ENCODE measurements around the gene MACIR. TPM values are rescaled to one million over a fixed set of nuclear protein-coding genes. Genes with fewer than 3 reads are reported as not detected.

The MACIR gene
- total and polyA plus RNA-seq, 2 of the 13 experiments (the other 11 are each of a cell fraction or from before 2014, with no cell fraction given), result 2.4 to 4.4 TPM

GRCh38 chr5:103315455-103315854, 56.9 kb downstream of the MACIR start:
- in situ Hi-C loops (cut with HindIII; ENCODE audit: extremely low pct_ligation_motif_present, low pct_unique_long_range_greater_than_20kb) (no loop called here), intact Hi-C loops (cut with micrococcal nuclease; ENCODE audit: unreplicated experiment) (no loop called here)
- POLR2A ChIA-PET, result no interaction called here
- Histone ChIP-seq H3K9ac (ENCODE audit: insufficient read depth, low read depth, low read length) (no peak overlapping the region), H3K79me2 (ENCODE audit: insufficient read depth, low read length) (no peaks in the 10 kb centered on the region), H3K9me3 (ENCODE audit: low read length) (no peaks in the 10 kb centered on the region), H3K4me3 (replicated peaks in 1 of 3; ENCODE audit: insufficient read depth in 1 of 3, low read depth in 2 of 3, low read length in 3 of 3) (no peak overlapping the region), H4K20me1 (ENCODE audit: insufficient read depth, low read length) (no peaks in the 10 kb centered on the region), H3K4me2 (ENCODE audit: low read depth, low read length) (no peak overlapping the region), H3K27me3 (ENCODE audit: control insufficient read depth in 1 of 2, insufficient read depth in 2 of 2, low read length in 2 of 2) (no peaks in the 10 kb centered on the region), H3K4me1 (ENCODE audit: insufficient read depth, low read length) (no peaks in the 10 kb centered on the region), H2AFZ (ENCODE audit: low read length) (no peak overlapping the region), H3K27ac (ENCODE audit: extremely low read length, insufficient read depth, low read length) (no peak overlapping the region), H3K36me3 (replicated peaks in 1 of 2; ENCODE audit: control insufficient read depth in 1 of 2, insufficient read depth in 2 of 2, low read length in 2 of 2) (no peaks in the 10 kb centered on the region)
- 64% methylated on average over 3 of the region's 3 CpGs for WGBS (ENCODE audit: low lambda C conversion rate)
- DNase-seq (ENCODE audit: low spot score) (no peak), ATAC-seq (no peak), FAIRE-seq (no peak)
- no TSS peak for BruUV-seq (replicated peaks)
- CTCF ChIA-PET (ENCODE audit: low intra/inter-chr PET ratio, low total read pairs), result no interaction called here
- no peak for TF ChIP-seq ARHGAP35 (CRISPR knock-in tag; IDR thresholded peaks at IDR 0.05; ENCODE audit: borderline replicate concordance)
- no peak for TF ChIP-seq HOXA7 (CRISPR knock-in tag; IDR thresholded peaks at IDR 0.05)
- TF ChIP-seq RXRB (CRISPR knock-in tag; IDR thresholded peaks at IDR 0.05; ENCODE audit: borderline replicate concordance), result no peak
- TF ChIP-seq BRD4 (CRISPR knock-in tag; IDR thresholded peaks at IDR 0.05), result no peak
- TF ChIP-seq, protein P1, sequence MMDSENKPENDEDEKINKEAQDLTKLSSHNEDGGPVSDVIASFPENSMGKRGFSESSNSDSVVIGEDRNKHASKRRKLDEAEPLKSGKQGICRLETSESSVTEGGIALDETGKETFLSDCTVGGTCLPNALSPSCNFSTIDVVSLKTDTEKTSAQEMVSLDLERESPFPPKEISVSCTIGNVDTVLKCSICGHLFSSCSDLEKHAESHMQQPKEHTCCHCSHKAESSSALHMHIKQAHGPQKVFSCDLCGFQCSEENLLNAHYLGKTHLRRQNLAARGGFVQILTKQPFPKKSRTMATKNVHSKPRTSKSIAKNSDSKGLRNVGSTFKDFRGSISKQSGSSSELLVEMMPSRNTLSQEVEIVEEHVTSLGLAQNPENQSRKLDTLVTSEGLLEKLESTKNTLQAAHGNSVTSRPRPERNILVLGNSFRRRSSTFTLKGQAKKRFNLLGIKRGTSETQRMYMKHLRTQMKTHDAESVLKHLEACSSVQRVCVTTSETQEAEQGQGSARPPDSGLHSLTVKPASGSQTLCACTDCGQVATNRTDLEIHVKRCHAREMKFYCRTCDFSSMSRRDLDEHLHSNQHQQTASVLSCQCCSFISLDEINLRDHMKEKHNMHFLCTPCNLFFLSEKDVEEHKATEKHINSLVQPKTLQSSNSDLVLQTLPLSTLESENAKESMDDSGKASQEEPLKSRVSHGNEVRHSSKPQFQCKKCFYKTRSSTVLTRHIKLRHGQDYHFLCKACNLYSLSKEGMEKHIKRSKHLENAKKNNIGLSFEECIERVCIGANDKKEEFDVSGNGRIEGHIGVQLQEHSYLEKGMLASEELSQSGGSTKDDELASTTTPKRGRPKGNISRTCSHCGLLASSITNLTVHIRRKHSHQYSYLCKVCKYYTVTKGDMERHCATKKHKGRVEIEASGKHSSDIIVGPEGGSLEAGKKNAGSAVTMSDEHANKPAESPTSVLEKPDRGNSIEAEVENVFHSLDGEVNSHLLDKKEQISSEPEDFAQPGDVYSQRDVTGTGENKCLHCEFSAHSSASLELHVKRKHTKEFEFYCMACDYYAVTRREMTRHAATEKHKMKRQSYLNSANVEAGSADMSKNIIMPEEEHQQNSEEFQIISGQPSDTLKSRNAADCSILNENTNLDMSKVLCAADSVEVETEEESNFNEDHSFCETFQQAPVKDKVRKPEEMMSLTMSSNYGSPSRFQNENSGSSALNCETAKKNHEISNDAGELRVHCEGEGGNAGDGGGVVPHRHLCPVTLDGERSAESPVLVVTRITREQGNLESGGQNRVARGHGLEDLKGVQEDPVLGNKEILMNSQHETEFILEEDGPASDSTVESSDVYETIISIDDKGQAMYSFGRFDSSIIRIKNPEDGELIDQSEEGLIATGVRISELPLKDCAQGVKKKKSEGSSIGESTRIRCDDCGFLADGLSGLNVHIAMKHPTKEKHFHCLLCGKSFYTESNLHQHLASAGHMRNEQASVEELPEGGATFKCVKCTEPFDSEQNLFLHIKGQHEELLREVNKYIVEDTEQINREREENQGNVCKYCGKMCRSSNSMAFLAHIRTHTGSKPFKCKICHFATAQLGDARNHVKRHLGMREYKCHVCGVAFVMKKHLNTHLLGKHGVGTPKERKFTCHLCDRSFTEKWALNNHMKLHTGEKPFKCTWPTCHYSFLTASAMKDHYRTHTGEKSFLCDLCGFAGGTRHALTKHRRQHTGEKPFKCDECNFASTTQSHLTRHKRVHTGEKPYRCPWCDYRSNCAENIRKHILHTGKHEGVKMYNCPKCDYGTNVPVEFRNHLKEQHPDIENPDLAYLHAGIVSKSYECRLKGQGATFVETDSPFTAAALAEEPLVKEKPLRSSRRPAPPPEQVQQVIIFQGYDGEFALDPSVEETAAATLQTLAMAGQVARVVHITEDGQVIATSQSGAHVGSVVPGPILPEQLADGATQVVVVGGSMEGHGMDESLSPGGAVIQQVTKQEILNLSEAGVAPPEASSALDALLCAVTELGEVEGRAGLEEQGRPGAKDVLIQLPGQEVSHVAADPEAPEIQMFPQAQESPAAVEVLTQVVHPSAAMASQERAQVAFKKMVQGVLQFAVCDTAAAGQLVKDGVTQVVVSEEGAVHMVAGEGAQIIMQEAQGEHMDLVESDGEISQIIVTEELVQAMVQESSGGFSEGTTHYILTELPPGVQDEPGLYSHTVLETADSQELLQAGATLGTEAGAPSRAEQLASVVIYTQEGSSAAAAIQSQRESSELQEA (CRISPR knock-in tag; IDR thresholded peaks at IDR 0.05; ENCODE audit: not compliant biosample characterization), result no peak
- no peak for TF ChIP-seq HNRNPUL1 (IDR thresholded peaks at IDR 0.05; ENCODE audit: low read depth, low read length)
- TF ChIP-seq ATAD3A (CRISPR knock-in tag; IDR thresholded peaks at IDR 0.05), result no peak
- TF ChIP-seq, protein P2, sequence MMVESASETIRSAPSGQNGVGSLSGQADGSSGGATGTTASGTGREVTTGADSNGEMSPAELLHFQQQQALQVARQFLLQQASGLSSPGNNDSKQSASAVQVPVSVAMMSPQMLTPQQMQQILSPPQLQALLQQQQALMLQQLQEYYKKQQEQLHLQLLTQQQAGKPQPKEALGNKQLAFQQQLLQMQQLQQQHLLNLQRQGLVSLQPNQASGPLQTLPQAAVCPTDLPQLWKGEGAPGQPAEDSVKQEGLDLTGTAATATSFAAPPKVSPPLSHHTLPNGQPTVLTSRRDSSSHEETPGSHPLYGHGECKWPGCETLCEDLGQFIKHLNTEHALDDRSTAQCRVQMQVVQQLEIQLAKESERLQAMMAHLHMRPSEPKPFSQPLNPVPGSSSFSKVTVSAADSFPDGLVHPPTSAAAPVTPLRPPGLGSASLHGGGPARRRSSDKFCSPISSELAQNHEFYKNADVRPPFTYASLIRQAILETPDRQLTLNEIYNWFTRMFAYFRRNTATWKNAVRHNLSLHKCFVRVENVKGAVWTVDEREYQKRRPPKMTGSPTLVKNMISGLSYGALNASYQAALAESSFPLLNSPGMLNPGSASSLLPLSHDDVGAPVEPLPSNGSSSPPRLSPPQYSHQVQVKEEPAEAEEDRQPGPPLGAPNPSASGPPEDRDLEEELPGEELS (CRISPR knock-in tag; IDR thresholded peaks at IDR 0.05), result no peak
- no peak for TF ChIP-seq SUZ12 (IDR thresholded peaks at IDR 0.05; ENCODE audit: low read depth, low read length)
- no peak for TF ChIP-seq ZNF782 (CRISPR knock-in tag; IDR thresholded peaks at IDR 0.05; ENCODE audit: borderline replicate concordance)
- TF ChIP-seq, protein P3, sequence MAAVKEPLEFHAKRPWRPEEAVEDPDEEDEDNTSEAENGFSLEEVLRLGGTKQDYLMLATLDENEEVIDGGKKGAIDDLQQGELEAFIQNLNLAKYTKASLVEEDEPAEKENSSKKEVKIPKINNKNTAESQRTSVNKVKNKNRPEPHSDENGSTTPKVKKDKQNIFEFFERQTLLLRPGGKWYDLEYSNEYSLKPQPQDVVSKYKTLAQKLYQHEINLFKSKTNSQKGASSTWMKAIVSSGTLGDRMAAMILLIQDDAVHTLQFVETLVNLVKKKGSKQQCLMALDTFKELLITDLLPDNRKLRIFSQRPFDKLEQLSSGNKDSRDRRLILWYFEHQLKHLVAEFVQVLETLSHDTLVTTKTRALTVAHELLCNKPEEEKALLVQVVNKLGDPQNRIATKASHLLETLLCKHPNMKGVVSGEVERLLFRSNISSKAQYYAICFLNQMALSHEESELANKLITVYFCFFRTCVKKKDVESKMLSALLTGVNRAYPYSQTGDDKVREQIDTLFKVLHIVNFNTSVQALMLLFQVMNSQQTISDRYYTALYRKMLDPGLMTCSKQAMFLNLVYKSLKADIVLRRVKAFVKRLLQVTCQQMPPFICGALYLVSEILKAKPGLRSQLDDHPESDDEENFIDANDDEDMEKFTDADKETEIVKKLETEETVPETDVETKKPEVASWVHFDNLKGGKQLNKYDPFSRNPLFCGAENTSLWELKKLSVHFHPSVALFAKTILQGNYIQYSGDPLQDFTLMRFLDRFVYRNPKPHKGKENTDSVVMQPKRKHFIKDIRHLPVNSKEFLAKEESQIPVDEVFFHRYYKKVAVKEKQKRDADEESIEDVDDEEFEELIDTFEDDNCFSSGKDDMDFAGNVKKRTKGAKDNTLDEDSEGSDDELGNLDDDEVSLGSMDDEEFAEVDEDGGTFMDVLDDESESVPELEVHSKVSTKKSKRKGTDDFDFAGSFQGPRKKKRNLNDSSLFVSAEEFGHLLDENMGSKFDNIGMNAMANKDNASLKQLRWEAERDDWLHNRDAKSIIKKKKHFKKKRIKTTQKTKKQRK (IDR thresholded peaks at IDR 0.05; ENCODE audit: low read length), result no peak
- TF ChIP-seq ZNF10 (CRISPR knock-in tag; IDR thresholded peaks at IDR 0.05; ENCODE audit: borderline replicate concordance, low read depth), result no peak

Measured in HepG2 (cell line).